ENCODE measurements around the gene ZNF280C.

Gene ZNF280C

GRCh38 chrX:130224810-130225209 lies 43.9 kb downstream of the ZNF280C start:
- H2AFZ ChIP-seq (ENCODE audit: low read depth, low read length) = no peak overlapping the region
- no peaks in the 10 kb centered on the region for H4K20me1 ChIP-seq (ENCODE audit: insufficient read depth, low read length)
- TF ChIP-seq EZH2 (IDR thresholded peaks at IDR 0.05; ENCODE audit: borderline replicate concordance, low read depth, low read length, severe bottlenecking) = no peak
- no peak for TF ChIP-seq CTCF (IDR thresholded peaks at IDR 0.05; ENCODE audit: borderline replicate concordance, extremely low read depth, low read length, poor library complexity, severe bottlenecking)
- no peak overlapping the region for H3K4me3 ChIP-seq (ENCODE audit: low read depth in 1 of 2, low read length in 2 of 2)
- H3K4me1 ChIP-seq (ENCODE audit: insufficient read depth, low read length) = no peaks in the 10 kb centered on the region
- no peak overlapping the region for H3K27ac ChIP-seq (ENCODE audit: low read length)
- DNase-seq (no peak), ATAC-seq (ENCODE audit: insufficient read depth, low read depth) (no peak)
- no peak overlapping the region for H3K4me2 ChIP-seq (ENCODE audit: insufficient read depth, low read length)
- H3K79me2 ChIP-seq (ENCODE audit: insufficient read depth, low read length) = no peaks in the 10 kb centered on the region
- no peaks in the 10 kb centered on the region for H3K9me3 ChIP-seq (ENCODE audit: insufficient read depth, low read length, severe bottlenecking)
- H3K36me3 ChIP-seq (ENCODE audit: insufficient read depth, low read length) = peaks cover 50% of the 10 kb centered on the region; the same call in 1 of the 2 replicates
- H3K27me3 ChIP-seq (ENCODE audit: insufficient read depth, low read length, poor library complexity) = no peaks in the 10 kb centered on the region
- H3K9ac ChIP-seq (ENCODE audit: low read depth, low read length) = no peak overlapping the region

- Histone ChIP-seq H4K20me1 (ENCODE audit: insufficient read depth, low read length) (no peaks in the 10 kb centered on the region), H3K9me3 (ENCODE audit: insufficient read depth, low read length, severe bottlenecking) (no peaks in the 10 kb centered on the region), H3K36me3 (ENCODE audit: insufficient read depth, low read length) (peaks cover 48% of the 10 kb centered on the region; the same call in 1 of the 2 replicates), H3K4me1 (ENCODE audit: insufficient read depth, low read length) (no peaks in the 10 kb centered on the region), H3K4me2 (ENCODE audit: insufficient read depth, low read length) (no peak overlapping the region), H3K4me3 (ENCODE audit: low read depth in 1 of 2, low read length in 2 of 2) (no peak overlapping the region), H2AFZ (ENCODE audit: low read depth, low read length) (no peak overlapping the region), H3K27me3 (ENCODE audit: insufficient read depth, low read length, poor library complexity) (no peaks in the 10 kb centered on the region), H3K27ac (ENCODE audit: low read length) (no peak overlapping the region), H3K9ac (ENCODE audit: low read depth, low read length) (no peak overlapping the region), H3K79me2 (ENCODE audit: insufficient read depth, low read length) (no peaks in the 10 kb centered on the region)
- ATAC-seq (ENCODE audit: insufficient read depth, low read depth) = no peak
- no peak for TF ChIP-seq CTCF (IDR thresholded peaks at IDR 0.05; ENCODE audit: borderline replicate concordance, extremely low read depth, low read length, poor library complexity, severe bottlenecking)
- no peak for DNase-seq
Observed at GRCh38 chrX:130216320-130216719, 52.4 kb downstream of the ZNF280C start.

GRCh38 chrX:130213376-130213775 lies 55.3 kb downstream of the ZNF280C start:
- H3K9me3 ChIP-seq (ENCODE audit: insufficient read depth, low read length, severe bottlenecking) = no peaks in the 10 kb centered on the region
- H2AFZ ChIP-seq (ENCODE audit: low read depth, low read length) = no peak overlapping the region
- ATAC-seq (ENCODE audit: insufficient read depth, low read depth) = no peak
- no peaks in the 10 kb centered on the region for H4K20me1 ChIP-seq (ENCODE audit: insufficient read depth, low read length)
- H3K36me3 ChIP-seq (ENCODE audit: insufficient read depth, low read length) = peaks cover 48% of the 10 kb centered on the region; the same call in 1 of the 2 replicates
- H3K27ac ChIP-seq (ENCODE audit: low read length) = no peak overlapping the region
- H3K79me2 ChIP-seq (ENCODE audit: insufficient read depth, low read length) = no peaks in the 10 kb centered on the region
- no peak for DNase-seq
- no peaks in the 10 kb centered on the region for H3K27me3 ChIP-seq (ENCODE audit: insufficient read depth, low read length, poor library complexity)
- no peak overlapping the region for H3K9ac ChIP-seq (ENCODE audit: low read depth, low read length)
- no peak overlapping the region for H3K4me2 ChIP-seq (ENCODE audit: insufficient read depth, low read length)
- H3K4me3 ChIP-seq (ENCODE audit: low read depth in 1 of 2, low read length in 2 of 2) = no peak overlapping the region
- TF ChIP-seq CTCF (IDR thresholded peaks at IDR 0.05; ENCODE audit: borderline replicate concordance, extremely low read depth, low read length, poor library complexity, severe bottlenecking) (no peak), EZH2 (IDR thresholded peaks at IDR 0.05; ENCODE audit: borderline replicate concordance, low read depth, low read length, severe bottlenecking) (no peak)
- H3K4me1 ChIP-seq (ENCODE audit: insufficient read depth, low read length) = no peaks in the 10 kb centered on the region

- no peak for DNase-seq
- no peak for ATAC-seq (ENCODE audit: insufficient read depth, low read depth)
Observed at GRCh38 chrX:130212371-130212770, 56.3 kb downstream of the ZNF280C start.

More at GRCh38 chrX:130212371-130212770, 56.3 kb downstream of the ZNF280C start:
- Histone ChIP-seq H4K20me1 (ENCODE audit: insufficient read depth, low read length) (no peaks in the 10 kb centered on the region), H3K4me3 (ENCODE audit: low read depth in 1 of 2, low read length in 2 of 2) (no peak overlapping the region), H3K4me1 (ENCODE audit: insufficient read depth, low read length) (no peaks in the 10 kb centered on the region), H3K9ac (ENCODE audit: low read depth, low read length) (no peak overlapping the region), H3K27ac (ENCODE audit: low read length) (no peak overlapping the region), H3K36me3 (ENCODE audit: insufficient read depth, low read length) (peaks cover 42% of the 10 kb centered on the region; the same call in 1 of the 2 replicates), H2AFZ (ENCODE audit: low read depth, low read length) (no peak overlapping the region), H3K4me2 (ENCODE audit: insufficient read depth, low read length) (no peak overlapping the region), H3K9me3 (ENCODE audit: insufficient read depth, low read length, severe bottlenecking) (no peaks in the 10 kb centered on the region), H3K79me2 (ENCODE audit: insufficient read depth, low read length) (no peaks in the 10 kb centered on the region), H3K27me3 (ENCODE audit: insufficient read depth, low read length, poor library complexity) (no peaks in the 10 kb centered on the region)
- no peak for TF ChIP-seq EZH2 (IDR thresholded peaks at IDR 0.05; ENCODE audit: borderline replicate concordance, low read depth, low read length, severe bottlenecking)
- TF ChIP-seq CTCF (IDR thresholded peaks at IDR 0.05; ENCODE audit: borderline replicate concordance, extremely low read depth, low read length, poor library complexity, severe bottlenecking) = no peak
